Measurements from ENCODE around the gene EIF2D. TPM values are rescaled to one million over a fixed set of nuclear protein-coding genes. Genes with fewer than 3 reads are reported as not detected.

EIF2D gene
- total and polyA plus RNA-seq, 2 of the 13 experiments (the other 11 are each of a cell fraction or from before 2014, with no cell fraction given), result 45.1 to 64.9 TPM

GRCh38 chr1:206566999-206567398 is 45.3 kb downstream of the EIF2D start:
- Histone ChIP-seq H3K4me1 (ENCODE audit: insufficient read depth, low read length) (peaks cover 9% of the 10 kb centered on the region), H3K79me2 (ENCODE audit: insufficient read depth, low read length) (no peaks in the 10 kb centered on the region), H3K27ac (ENCODE audit: extremely low read length, insufficient read depth, low read length) (no peak overlapping the region), H2AFZ (ENCODE audit: low read length) (no peak overlapping the region), H3K4me3 (replicated peaks in 1 of 3; ENCODE audit: insufficient read depth in 1 of 3, low read depth in 2 of 3, low read length in 3 of 3) (no peak overlapping the region), H4K20me1 (ENCODE audit: insufficient read depth, low read length) (no peaks in the 10 kb centered on the region), H3K9me3 (ENCODE audit: low read length) (no peaks in the 10 kb centered on the region), H3K36me3 (replicated peaks in 1 of 2; ENCODE audit: control insufficient read depth in 1 of 2, insufficient read depth in 2 of 2, low read length in 2 of 2) (no peaks in the 10 kb centered on the region), H3K27me3 (ENCODE audit: control insufficient read depth in 1 of 2, insufficient read depth in 2 of 2, low read length in 2 of 2) (peaks cover 0 to 2% of the 10 kb centered on the region in 2 experiments; a peak in 1 of 5 replicates), H3K9ac (ENCODE audit: insufficient read depth, low read depth, low read length) (no peak overlapping the region), H3K4me2 (ENCODE audit: low read depth, low read length) (no peak overlapping the region)
- TF ChIP-seq JARID2 (CRISPR knock-in tag; IDR thresholded peaks at IDR 0.05; ENCODE audit: insufficient replicate concordance) (no peak), LCORL (IDR thresholded peaks at IDR 0.05) (no peak), LCORL (CRISPR knock-in tag; IDR thresholded peaks at IDR 0.05) (no peak), RAD51 (IDR thresholded peaks at IDR 0.05; ENCODE audit: borderline replicate concordance) (no peak), SALL2 (CRISPR knock-in tag; IDR thresholded peaks at IDR 0.05) (no peak), HINFP (CRISPR knock-in tag; IDR thresholded peaks at IDR 0.05; ENCODE audit: low read depth) (no peak), ZNF383 (CRISPR knock-in tag; IDR thresholded peaks at IDR 0.05; ENCODE audit: borderline replicate concordance) (no peak), ZBTB33 (CRISPR knock-in tag; IDR thresholded peaks at IDR 0.05) (no peak), TCF12 (IDR thresholded peaks at IDR 0.05) (no peak), TCF12 (CRISPR knock-in tag; IDR thresholded peaks at IDR 0.05) (no peak), GMEB1 (CRISPR knock-in tag; IDR thresholded peaks at IDR 0.05; ENCODE audit: borderline replicate concordance) (no peak)
- in situ Hi-C loops (cut with HindIII; ENCODE audit: extremely low pct_ligation_motif_present, low pct_unique_long_range_greater_than_20kb), result no loop called here
- ChIA-PET CTCF (ENCODE audit: low intra/inter-chr PET ratio, low total read pairs) (no interaction called here), POLR2A (no interaction called here)
- DNase-seq (ENCODE audit: low spot score), result no peak
- FAIRE-seq, result no peak
- 90% methylated on average over 3 of the region's 4 CpGs for WGBS (ENCODE audit: low lambda C conversion rate)
- no TSS peak for BruUV-seq (replicated peaks)
- intact Hi-C loops (cut with micrococcal nuclease; ENCODE audit: unreplicated experiment), result no loop called here
- ATAC-seq, result no peak
